SKM-1 (cell line): ENCODE measurements around the gene GLB1L.
A peak's percentile ranks its signal among the peaks of the same experiment; 100 is the strongest.

ENCODE experiments used
- DNase-seq: peaks from one replicate; lab custom pipeline; 2025; ENCODE audit not compliant: unreplicated experiment; lab: John Stamatoyannopoulos, UW

The GLB1L gene

DNA sequence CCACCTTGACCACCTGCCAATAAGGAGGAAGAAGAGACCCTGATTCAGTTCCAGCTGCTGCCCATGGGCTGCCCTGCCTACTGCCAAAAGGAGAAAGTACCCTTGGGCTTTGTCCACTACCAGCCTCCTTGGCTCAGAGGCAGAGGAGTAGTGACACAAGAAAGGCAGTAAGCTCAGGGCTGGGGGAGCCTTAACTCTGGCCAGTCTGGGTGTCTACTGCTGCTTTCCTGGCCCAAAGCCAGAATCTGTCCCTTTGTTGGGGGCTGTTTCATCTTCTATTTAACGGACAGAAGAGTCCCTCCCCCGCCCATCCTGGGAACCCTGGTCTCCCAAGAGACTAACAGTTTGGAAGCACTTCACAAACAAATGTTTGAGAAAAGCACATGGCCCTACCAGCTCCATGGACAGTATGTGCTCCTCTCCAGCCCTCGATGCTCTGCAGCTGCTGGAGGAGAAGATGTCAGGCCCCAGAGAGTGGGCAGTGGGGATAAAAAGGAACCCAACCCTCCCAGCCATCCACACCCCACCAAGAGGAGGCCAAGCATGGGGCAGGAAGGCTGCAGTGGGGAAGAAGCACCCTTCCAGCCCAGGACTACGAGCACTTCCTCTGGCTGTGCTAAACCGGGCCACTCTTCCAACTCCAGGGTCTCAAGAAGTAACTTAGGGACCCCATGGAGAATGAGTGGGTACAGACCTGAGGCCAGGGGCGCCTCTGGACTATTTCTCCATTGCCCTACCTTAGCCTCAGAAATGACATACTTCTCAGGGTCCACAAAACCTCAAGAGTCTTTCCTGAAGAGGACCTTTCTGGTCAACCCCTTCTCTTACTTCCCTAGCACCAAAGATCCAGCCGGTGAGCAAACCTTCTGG lies 17.0 kb downstream of the GLB1L start:
- no peak for DNase-seq

GRCh38 chr2:219225350-219225749 lies 19.9 kb downstream of the GLB1L start:
- DNase-seq, result peak; percentile 83

DNA sequence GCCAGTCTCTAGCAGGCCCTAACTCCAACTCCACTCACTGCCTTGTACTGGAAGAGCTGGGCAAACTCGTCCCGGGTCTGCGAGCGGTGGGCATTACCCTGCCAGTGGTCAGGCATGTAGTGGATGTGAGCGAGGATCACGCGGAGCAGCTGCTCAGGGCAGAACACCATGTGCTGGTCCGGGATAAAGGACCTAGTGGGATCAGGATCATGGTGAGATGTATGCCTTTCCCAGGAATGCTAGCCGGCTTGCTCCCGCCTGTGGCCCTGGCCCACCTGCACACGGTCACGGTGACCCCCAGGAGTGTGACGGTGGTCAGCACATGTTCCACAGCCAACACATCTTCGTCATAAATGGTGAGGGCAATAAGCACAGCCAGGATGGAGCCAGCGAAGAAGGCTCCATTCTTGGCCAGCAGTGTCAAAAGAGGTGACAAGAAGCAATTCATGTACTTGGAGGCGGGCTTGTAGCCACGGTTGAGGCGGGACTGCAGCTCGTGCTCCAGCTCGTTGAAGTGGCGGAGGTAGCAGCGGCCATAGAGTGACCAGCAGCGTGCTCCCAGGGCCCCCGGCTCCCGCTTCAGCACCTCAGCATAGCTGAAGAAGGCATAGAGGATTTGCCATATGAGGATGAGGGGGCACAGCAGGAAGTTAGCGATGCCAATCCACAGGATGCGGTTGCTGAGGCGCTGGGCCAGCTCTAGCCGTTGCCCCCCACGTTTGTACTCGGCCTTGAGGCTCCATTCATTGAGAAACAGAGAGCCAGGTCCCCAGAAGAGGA lies 21.2 kb downstream of the GLB1L start:
- DNase-seq, result no peak

- no peak for DNase-seq
Measured at GRCh38 chr2:219221957-219222518, 23.2 kb downstream of the GLB1L start.

DNA sequence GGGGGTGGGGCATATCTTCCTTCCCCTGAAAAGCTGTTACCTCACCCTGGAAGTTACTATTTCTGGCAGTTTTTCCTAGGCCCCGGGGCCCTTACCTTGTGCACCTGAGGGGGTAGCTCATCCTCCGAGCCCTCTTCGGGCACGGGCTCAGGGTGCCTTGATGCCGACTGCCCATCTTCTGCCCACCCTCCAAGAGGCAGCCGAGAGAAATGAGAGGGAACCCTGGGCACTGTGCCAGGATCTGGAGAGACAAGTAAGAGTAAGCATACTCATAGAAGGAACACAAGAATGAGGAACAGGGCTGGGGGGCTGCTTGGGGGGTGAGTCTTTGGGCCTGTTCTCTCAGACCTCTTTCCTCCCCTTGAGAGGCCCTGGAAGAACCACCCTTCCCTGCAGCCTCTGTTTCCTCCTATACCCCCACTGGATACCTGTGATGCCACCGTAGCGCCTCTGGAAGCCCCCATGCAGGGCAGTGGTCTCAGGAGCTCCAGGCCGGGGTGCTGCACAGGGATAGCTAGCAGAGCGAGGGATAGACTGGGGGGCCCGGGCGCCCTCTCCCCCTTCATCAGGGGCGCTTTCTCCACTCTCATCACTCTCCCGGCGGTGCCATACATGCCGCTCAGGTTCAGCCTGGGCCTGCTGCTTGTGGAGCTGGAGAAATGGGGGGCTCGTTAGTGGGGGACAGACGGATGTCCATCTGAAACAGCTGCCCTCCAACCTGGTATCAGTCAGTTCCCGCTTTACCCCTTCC lies 24.4 kb downstream of the GLB1L start:
- DNase-seq, result no peak

GRCh38 chr2:219219784-219220532 lies 25.3 kb downstream of the GLB1L start:
- DNase-seq, result no peak

DNA sequence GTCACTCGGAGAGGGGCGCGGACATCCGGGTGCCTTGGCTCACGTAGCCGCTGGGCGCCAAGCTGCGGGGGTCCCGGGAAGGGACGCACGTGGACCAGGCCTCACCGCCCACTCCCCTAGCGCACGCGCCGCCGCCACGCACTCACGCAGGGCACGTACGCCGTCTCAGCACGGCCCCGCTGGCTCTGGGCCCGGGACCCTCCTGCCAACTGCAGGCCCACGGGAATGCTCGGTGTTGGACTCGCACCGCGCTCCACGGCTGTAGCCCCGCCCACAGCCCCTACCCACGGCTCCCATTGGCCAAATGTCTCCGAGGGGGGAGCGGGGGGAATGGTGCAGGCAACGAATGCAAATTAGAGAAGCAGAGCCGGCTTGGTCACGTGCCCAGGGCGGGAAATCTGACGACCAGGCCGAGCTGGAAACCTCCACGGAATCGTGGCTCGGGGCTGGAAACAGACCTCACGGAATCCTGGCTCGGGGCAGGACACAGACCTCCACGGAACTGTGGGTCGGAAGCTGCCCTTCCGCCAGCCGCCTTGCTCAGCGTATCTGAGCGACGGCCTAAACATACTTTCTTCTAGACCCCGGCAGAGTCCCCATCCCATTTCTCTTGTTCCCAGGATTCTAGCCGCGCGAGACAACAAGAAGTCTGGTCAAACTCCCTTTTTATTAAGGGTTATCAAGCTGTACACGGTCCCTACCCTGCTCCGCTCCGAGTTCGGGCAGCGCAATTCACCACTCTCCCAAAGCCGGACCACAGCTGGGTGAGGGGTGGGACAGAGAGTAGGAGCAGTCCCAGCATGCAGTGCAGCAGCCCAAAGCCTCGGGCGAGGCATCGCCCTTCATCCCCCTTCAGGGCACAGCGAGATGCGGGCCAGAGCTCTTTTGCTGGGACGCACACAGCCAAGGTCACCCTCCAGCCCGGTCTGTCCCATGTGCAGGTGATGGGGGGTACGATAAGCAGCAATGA lies 26.2 kb downstream of the GLB1L start, which contains the start of gene ABCB6:
TSS of gene ABCB6 (minus strand) at position 227 of the 970 bp plus-strand sequence. CDS start 285 bp downstream, outside the sequence.
- no peak for DNase-seq

DNA sequence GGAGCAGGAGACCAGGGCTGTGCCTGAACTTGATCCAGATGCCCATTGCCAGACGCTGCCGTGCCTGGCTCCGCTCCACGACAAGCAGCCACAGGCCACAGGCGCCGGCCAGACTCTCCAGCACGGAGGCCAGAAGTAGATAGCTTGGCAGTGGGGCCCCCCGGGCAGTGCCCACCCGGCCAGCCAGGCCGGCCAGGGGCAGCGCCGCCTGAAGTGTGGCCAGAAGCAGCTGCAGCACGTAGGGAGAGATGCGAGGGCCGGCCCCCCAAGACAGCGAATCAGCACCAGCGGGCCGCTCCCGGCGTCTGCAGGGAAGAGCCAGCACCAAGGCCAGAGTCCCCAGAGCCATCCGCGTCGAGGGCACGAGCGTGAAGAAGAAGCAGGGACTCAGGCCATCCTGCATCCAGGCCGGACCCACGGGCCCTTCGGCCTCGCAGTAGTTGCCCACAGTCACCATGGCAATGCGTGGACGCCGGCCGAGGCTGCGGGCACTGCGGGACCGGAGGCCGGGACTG lies 27.0 kb downstream of the GLB1L start:
- no peak for DNase-seq

- no peak for DNase-seq
Measured at GRCh38 chr2:219216535-219216915, 28.7 kb downstream of the GLB1L start.

DNA sequence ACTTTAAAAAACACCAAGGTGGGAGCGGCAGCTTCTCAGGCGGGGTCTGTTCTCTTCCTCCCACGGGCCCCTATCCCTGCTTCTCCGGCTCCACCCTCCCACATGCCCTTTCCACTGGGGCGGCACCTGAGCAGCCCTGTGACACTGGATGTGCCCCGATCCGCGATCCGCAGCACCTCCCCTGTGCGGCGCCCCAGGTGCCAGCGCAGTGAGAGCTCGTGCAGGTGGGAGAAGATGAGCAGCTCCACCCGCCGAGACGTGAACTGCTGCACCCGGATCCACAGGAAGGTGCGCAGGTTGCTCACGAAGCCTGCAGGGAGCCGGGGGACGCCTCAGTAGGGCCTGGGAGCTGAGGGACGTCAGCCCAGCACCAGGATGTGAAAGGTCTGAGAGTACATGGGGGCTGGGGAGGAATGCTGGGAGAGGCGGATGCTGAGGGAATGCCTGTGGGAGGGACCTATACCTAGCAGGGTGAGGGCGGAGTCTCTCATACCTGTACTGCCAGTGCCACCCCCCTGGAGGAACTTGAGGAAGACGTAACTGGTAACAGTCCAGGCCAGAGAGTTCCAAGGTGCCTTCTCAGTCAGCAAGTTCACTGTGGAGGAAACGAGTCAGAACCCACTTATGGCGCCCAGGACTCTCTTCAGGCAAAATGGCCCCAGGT lies 29.2 kb downstream of the GLB1L start:
- DNase-seq, result no peak

DNA sequence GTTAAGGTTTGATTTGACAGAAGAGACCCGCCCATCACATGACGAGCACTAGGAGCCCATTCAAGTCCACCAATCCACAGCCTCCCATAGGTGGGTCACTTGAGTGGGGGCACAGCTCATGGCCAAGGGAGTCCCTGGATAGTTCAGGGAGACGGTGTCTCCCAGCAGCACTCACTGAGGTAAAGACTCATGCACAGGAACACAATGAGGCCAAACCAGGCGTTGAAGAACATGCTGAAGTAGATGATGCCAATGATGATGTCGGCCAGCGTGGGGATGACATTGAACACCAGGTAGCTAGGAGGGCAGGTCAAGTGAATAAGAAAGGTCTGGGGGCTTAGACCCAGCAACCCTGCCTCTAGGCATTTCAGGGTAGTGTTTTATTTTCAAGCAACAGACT lies 30.5 kb downstream of the GLB1L start:
- no peak for DNase-seq

DNA sequence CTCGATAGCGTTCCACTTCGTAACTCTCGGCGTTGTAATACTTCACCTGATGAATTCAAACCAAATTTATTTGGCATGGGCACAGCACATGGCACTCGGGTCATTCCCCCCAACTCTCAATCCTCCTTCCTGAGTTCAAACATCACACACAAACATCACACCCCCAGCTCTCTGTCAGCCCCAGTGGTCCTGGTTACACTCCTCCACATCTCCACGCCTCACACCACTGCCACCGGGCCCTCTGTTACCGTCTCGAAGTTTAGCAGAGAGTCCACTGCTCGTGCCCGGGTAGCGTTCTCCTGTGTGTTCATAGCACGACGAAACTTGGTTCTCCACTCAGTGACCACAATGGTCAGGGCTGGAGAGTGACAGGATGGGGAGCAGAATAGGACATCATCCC lies 31.1 kb downstream of the GLB1L start:
- DNase-seq, result no peak

DNA sequence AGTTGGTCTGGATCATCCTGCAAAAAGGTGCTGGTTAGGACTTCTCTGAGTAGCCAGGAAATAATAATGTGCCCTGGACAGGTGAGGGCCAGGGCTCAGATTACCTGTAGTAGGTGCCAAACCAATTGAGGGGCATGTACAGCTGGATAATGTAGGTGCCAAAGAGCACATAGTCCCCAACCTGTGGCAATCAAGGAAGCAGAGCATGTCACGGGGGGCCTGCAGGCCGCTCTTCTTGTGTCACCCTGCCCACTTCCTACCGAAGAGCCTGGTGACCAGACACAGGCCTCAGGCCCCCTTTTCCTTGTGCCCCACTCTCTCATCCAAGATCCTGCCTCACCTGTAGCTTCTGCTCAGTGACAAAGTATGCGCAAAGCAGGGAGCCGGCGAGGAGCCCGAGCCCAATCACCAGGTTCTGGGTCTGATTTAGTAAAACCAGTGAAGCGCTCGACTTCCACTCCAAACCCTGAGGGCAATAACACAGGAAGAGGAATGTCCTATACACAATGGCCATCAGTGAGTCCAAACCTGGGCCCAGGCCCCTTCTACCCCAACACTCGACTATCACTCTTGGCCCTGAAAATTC lies 31.7 kb downstream of the GLB1L start:
- no peak for DNase-seq

DNA sequence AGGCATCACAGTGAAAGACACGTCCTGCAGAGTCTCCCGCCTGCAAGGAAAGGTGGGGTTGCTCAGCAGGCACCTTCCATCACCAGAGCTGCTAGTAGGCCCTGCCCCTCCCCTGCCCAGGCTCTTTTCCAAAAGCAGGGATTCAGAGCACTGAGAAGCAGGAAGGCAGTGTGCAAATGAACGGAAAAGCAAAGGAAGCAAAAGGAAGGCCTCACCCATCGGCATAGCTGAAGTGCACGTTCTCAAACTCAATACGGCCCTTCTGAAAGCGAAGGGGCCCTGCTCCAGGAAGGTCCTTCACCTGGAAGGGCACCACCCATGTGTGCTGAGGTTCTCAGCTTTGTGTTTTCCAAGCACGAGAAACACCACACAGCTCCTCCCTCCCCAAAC lies 32.2 kb downstream of the GLB1L start:
- no peak for DNase-seq

DNA sequence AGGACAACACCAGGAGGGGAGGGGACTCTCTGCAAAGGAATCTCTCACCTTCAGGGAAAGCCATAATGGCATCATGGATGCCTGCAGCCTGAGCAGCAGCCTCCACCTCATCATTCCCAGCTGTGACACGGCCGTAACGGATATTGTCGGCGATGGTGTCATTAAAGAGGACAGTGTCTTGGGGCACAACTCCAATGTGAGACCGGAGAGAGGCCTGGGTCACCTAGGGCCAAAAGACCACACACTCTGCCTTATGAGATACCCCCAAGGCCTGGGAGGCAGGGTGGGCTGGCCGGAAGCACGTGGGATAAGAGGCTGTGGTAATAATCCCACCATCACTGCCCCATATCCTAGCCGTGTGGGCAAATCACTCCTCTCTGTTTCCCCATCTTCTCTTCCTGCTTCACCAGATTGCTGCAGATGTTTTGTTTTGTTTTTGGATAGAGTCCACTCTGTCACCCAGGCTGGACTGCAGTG lies 34.3 kb downstream of the GLB1L start:
- no peak for DNase-seq

DNA sequence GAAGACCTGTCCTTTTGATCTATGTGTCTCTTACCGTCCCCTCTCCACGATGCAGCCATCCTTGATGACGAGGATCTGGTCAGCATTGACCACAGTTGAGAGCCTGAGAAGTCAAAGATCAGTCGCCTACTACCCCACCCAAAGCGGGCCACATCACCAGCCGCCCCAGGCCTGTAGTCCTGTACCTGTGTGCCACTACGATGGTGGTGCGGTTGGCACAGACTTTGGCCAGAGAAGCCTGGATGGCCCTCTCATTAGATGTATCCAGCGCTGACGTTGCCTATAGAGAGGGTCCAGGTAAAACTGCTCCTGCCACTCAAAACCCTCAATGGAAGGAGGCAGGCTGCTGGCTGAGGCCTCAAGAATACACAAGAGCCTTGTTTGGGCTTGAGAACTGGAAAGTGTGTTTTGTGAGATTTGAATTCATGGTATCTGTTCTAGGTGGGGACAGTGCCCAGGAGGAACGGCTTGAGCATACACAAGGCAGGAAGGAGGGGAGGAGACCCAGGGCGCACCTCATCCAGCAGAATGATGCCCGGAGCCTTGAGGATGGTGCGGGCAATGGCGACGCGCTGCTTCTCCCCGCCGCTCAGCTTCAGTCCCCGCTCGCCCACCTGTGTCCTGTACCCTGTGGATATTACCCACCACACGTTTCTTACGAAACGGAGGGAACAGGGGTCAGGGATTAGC lies 34.9 kb downstream of the GLB1L start:
- no peak for DNase-seq
